HCT116 (cell line): ENCODE measurements around the gene BCKDK.

Source experiments
- ATF3 ChIP-seq: IDR thresholded peaks from 2 replicates; pipeline ENCODE4 v1.6.1; 2012
- CTCF ChIP-seq, 3 experiments: fragments of 200-600 bp in 1 of 3; sonication (generic) in 1 of 3; IDR thresholded peaks in 2 of 3; conservative IDR thresholded peaks in 1 of 3; 2 replicates each; pipeline ENCODE4 v1.5.1; 2012 to 2017; ENCODE audit warnings: low read depth in 2 of 3, low read length in 2 of 3, antibody characterized with exemption in 1 of 3, borderline replicate concordance in 1 of 3, control low read depth in 1 of 3, mild to moderate bottlenecking in 1 of 3, mixed read lengths in 1 of 3, mixed run types in 1 of 3, moderate library complexity in 1 of 3; ENCODE audit not compliant: insufficient read depth in 1 of 3
- EZH2 ChIP-seq: fragments of 200-600 bp; sonication (generic); IDR thresholded peaks from 2 replicates; pipeline ENCODE4 v1.6.1; 2017; ENCODE audit warnings: antibody characterized with exemption, mixed run types
- POLR2A ChIP-seq: IDR thresholded peaks from 2 replicates; pipeline ENCODE4 v1.7.0; 2011; ENCODE audit warnings: borderline replicate concordance; ENCODE audit not compliant: insufficient read depth, insufficient read length; ENCODE audit errors: extremely low read depth
- RAD21 ChIP-seq: IDR thresholded peaks from 2 replicates; pipeline ENCODE4 v1.6.1; 2012; ENCODE audit warnings: low read depth, mild to moderate bottlenecking
- SIN3A ChIP-seq: IDR thresholded peaks from 2 replicates; pipeline ENCODE4 v1.6.1; 2012; ENCODE audit warnings: low read depth
- ZBTB33 ChIP-seq: IDR thresholded peaks from 2 replicates; pipeline ENCODE4 v1.6.1; 2011; ENCODE audit warnings: mild to moderate bottlenecking, low read length, moderate library complexity; ENCODE audit not compliant: insufficient replicate concordance; ENCODE audit errors: extremely low read depth

- TF ChIP-seq ATF3 (no peak), CTCF (IDR thresholded peaks at IDR 0.05 in 2 of 3, conservative IDR thresholded peaks at IDR 0.05 in 1 of 3; ENCODE audit: borderline replicate concordance in 1 of 3, insufficient read depth in 1 of 3, low read depth in 2 of 3, low read length in 2 of 3) (no peak), SIN3A (no peak), ZBTB33 (no peak), POLR2A (no peak), RAD21 (no peak), EZH2 (no peak)
Measured at GRCh38 chr16:31130336-31130891, 22.2 kb downstream of the BCKDK start.
